NCI-H1092 treated with DMSO at 0.1 percent for 48 hours (cell line): ENCODE measurements around the gene VPS13D.
A peak's percentile ranks its signal among the peaks of the same experiment; 100 is the strongest.

Experiments used
- DNase-seq: peaks from one replicate; lab custom pipeline; 2025; lab: John Stamatoyannopoulos, UW

The VPS13D gene

GRCh38 chr1:12472156-12472797 lies 242.4 kb downstream of the VPS13D start:
- peak; percentile 64 for DNase-seq

- DNase-seq: peak; percentile 40
Measured at GRCh38 chr1:12472798-12473551, 243.1 kb downstream of the VPS13D start.

- DNase-seq: peak; percentile 90
Measured at GRCh38 chr1:12473596-12474362, 243.9 kb downstream of the VPS13D start.

- DNase-seq: no peak
Measured at GRCh38 chr1:12475101-12475500, 245.3 kb downstream of the VPS13D start.

GRCh38 chr1:12475530-12475934 lies 245.7 kb downstream of the VPS13D start:
- peak; percentile 37 for DNase-seq

GRCh38 chr1:12475947-12476346 lies 246.1 kb downstream of the VPS13D start:
- peak; percentile 17 for DNase-seq

GRCh38 chr1:12477314-12477713 lies 247.5 kb downstream of the VPS13D start:
- DNase-seq: peak; percentile 27

GRCh38 chr1:12477936-12478611 lies 248.2 kb downstream of the VPS13D start:
- DNase-seq: peak; percentile 99

- no peak for DNase-seq
Measured at GRCh38 chr1:12478612-12478985, 248.8 kb downstream of the VPS13D start.

GRCh38 chr1:12479311-12479710 lies 249.5 kb downstream of the VPS13D start:
- DNase-seq: no peak

- DNase-seq: no peak
Measured at GRCh38 chr1:12480041-12480440, 250.2 kb downstream of the VPS13D start.

- no peak for DNase-seq
Measured at GRCh38 chr1:12480748-12481362, 251.0 kb downstream of the VPS13D start.

GRCh38 chr1:12481928-12482327 lies 252.1 kb downstream of the VPS13D start:
- no peak for DNase-seq

GRCh38 chr1:12482988-12483387 lies 253.2 kb downstream of the VPS13D start:
- DNase-seq: no peak

- no peak for DNase-seq
Measured at GRCh38 chr1:12485231-12486058, 255.6 kb downstream of the VPS13D start.

GRCh38 chr1:12486059-12486341 lies 256.2 kb downstream of the VPS13D start:
- DNase-seq: no peak

GRCh38 chr1:12486401-12487005 lies 256.7 kb downstream of the VPS13D start:
- DNase-seq: no peak

GRCh38 chr1:12487520-12487919 lies 257.7 kb downstream of the VPS13D start:
- no peak for DNase-seq

GRCh38 chr1:12488666-12489354 lies 259.0 kb downstream of the VPS13D start:
- no peak for DNase-seq

GRCh38 chr1:12490532-12491142 lies 260.8 kb downstream of the VPS13D start:
- DNase-seq: no peak
